ENCODE results near the gene SLC26A5.

DNA sequence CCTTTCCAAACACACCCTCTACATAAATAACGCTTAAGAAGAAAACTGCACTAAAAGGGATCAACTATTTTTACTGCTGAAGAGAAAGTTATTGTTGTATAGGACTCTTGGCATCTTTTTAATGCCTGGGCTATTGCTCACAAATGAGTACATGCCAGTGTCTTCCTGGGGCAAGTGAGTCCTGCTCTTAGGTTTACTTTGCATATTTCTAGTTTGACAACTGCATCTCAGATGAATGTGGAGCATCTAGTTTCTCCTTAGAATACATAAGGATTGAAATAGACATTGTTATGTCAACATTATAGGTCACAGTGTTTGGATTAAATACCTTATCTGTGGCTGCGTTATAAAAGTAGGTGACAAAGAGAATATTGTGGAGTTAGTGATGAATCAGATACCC, 54.0 kb downstream of the SLC26A5 start:
- TF ChIP-seq, protein P1, sequence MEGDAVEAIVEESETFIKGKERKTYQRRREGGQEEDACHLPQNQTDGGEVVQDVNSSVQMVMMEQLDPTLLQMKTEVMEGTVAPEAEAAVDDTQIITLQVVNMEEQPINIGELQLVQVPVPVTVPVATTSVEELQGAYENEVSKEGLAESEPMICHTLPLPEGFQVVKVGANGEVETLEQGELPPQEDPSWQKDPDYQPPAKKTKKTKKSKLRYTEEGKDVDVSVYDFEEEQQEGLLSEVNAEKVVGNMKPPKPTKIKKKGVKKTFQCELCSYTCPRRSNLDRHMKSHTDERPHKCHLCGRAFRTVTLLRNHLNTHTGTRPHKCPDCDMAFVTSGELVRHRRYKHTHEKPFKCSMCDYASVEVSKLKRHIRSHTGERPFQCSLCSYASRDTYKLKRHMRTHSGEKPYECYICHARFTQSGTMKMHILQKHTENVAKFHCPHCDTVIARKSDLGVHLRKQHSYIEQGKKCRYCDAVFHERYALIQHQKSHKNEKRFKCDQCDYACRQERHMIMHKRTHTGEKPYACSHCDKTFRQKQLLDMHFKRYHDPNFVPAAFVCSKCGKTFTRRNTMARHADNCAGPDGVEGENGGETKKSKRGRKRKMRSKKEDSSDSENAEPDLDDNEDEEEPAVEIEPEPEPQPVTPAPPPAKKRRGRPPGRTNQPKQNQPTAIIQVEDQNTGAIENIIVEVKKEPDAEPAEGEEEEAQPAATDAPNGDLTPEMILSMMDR (IDR thresholded peaks at IDR 0.05) = no peak
- no peak for TF ChIP-seq POLR2A (IDR thresholded peaks at IDR 0.05)
